Measurements from ENCODE around the gene RIC8B.
"Not testable (repeated sequence)": the region's sequence is repeated elsewhere in the genome, so short reads cannot be mapped to it uniquely, and the experiment has no call there.

RIC8B gene

GRCh38 chr12:106774005-106774807, at the start of gene RIC8B:
TSS of gene RIC8B (plus strand) at chr12:106774682. CDS start at chr12:106774746, 64 bp downstream.
- H3K9me3 ChIP-seq = no peaks in the 10 kb centered on the region
- H3K4me3 ChIP-seq (ENCODE audit: low read depth in 1 of 2, low read length in 1 of 2) = peak within 1 kb of the TSS; percentile 71 to 83
- H3K4me1 ChIP-seq (ENCODE audit: control insufficient read depth in 1 of 2, insufficient read depth in 1 of 2, low read depth in 1 of 2, low read length in 1 of 2) = peaks cover 9 to 14% of the 10 kb centered on the region in 2 experiments
- peak within 1 kb of the TSS; percentile 60 for H3K27ac ChIP-seq
- peaks cover 37% of the 10 kb centered on the region for H3K27me3 ChIP-seq
- no peak for TF ChIP-seq CTCF (IDR thresholded peaks at IDR 0.05)
- H3K36me3 ChIP-seq = no peaks in the 10 kb centered on the region

- peaks cover 49% of the 10 kb centered on the region for H3K27me3 ChIP-seq
- no peak for TF ChIP-seq CTCF (IDR thresholded peaks at IDR 0.05)
- H3K9me3 ChIP-seq = no peaks in the 10 kb centered on the region
- H3K36me3 ChIP-seq = no peaks in the 10 kb centered on the region
- no peak overlapping the region for H3K4me3 ChIP-seq (ENCODE audit: low read depth in 1 of 2, low read length in 1 of 2)
- H3K27ac ChIP-seq = no peak overlapping the region
- H3K4me1 ChIP-seq (ENCODE audit: control insufficient read depth in 1 of 2, insufficient read depth in 1 of 2, low read depth in 1 of 2, low read length in 1 of 2) = no peaks in the 10 kb centered on the region
These were observed 49.5 kb upstream of the RIC8B start for GRCh38 chr12:106724934-106725333.

- H3K27ac ChIP-seq; H3K36me3 ChIP-seq; H3K9me3 ChIP-seq; H3K4me1 ChIP-seq (ENCODE audit: control insufficient read depth in 1 of 2, insufficient read depth in 1 of 2, low read depth in 1 of 2, low read length in 1 of 2); H3K4me3 ChIP-seq (ENCODE audit: low read depth in 1 of 2, low read length in 1 of 2): not testable (repeated sequence)
- peaks cover 38% of the 10 kb centered on the region for H3K27me3 ChIP-seq
These were observed 47.8 kb upstream of the RIC8B start for GRCh38 chr12:106726603-106727202.

GRCh38 chr12:106729611-106730010, 44.9 kb upstream of the RIC8B start:
- H3K36me3 ChIP-seq = no peaks in the 10 kb centered on the region
- no peak for TF ChIP-seq CTCF (IDR thresholded peaks at IDR 0.05)
- no peak overlapping the region for H3K27ac ChIP-seq
- H3K4me1 ChIP-seq (ENCODE audit: control insufficient read depth in 1 of 2, insufficient read depth in 1 of 2, low read depth in 1 of 2, low read length in 1 of 2) = no peaks in the 10 kb centered on the region
- no peaks in the 10 kb centered on the region for H3K9me3 ChIP-seq
- peaks cover 24% of the 10 kb centered on the region for H3K27me3 ChIP-seq
- H3K4me3 ChIP-seq (ENCODE audit: low read depth in 1 of 2, low read length in 1 of 2) = no peak overlapping the region

GRCh38 chr12:106732890-106733289, 41.6 kb upstream of the RIC8B start:
- H3K36me3 ChIP-seq = no peaks in the 10 kb centered on the region
- no peak for TF ChIP-seq CTCF (IDR thresholded peaks at IDR 0.05)
- H3K9me3 ChIP-seq = no peaks in the 10 kb centered on the region
- no peaks in the 10 kb centered on the region for H3K4me1 ChIP-seq (ENCODE audit: control insufficient read depth in 1 of 2, insufficient read depth in 1 of 2, low read depth in 1 of 2, low read length in 1 of 2)
- H3K27ac ChIP-seq = no peak overlapping the region
- H3K27me3 ChIP-seq = peaks cover 40% of the 10 kb centered on the region
- no peak overlapping the region for H3K4me3 ChIP-seq (ENCODE audit: low read depth in 1 of 2, low read length in 1 of 2)

- H3K4me3 ChIP-seq (ENCODE audit: low read depth in 1 of 2, low read length in 1 of 2) = no peak overlapping the region
- H3K9me3 ChIP-seq = no peaks in the 10 kb centered on the region
- no peaks in the 10 kb centered on the region for H3K4me1 ChIP-seq (ENCODE audit: control insufficient read depth in 1 of 2, insufficient read depth in 1 of 2, low read depth in 1 of 2, low read length in 1 of 2)
- H3K36me3 ChIP-seq = no peaks in the 10 kb centered on the region
- no peak overlapping the region for H3K27ac ChIP-seq
- no peak for TF ChIP-seq CTCF (IDR thresholded peaks at IDR 0.05)
- peaks cover 48% of the 10 kb centered on the region for H3K27me3 ChIP-seq
These were observed 40.8 kb upstream of the RIC8B start for GRCh38 chr12:106733660-106734059.
